Kidney glomerular epithelial cell (primary cell): ENCODE results near the gene EXOC2.

ENCODE experiments used
- DNase-seq: peaks from one replicate; lab custom pipeline; 2025; lab: John Stamatoyannopoulos, UW

Gene EXOC2

DNA sequence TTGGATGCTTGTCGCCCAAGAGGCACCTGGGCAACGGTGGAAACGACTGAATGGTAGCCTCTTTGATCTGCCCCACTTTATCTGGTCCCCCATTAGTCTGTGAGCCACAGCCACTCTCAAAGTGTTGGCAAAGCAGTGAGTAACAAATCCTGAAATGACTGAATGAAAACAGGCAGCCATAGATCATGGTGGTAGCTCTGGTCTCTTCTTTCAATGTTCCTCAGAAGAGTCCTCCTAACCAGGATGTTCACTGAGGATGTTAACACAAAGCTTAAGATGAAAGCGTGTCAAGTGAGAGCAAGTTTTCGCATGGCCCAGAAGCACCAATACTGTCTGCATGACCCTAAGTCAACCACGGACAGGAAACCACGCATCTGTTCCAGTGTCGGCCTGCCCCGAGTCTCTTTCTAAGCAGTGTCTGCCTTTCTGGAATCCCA is 194.1 kb downstream of the EXOC2 start:
- DNase-seq, result no peak

GRCh38 chr6:497258-497657 is 195.7 kb downstream of the EXOC2 start:
- no peak for DNase-seq

DNA sequence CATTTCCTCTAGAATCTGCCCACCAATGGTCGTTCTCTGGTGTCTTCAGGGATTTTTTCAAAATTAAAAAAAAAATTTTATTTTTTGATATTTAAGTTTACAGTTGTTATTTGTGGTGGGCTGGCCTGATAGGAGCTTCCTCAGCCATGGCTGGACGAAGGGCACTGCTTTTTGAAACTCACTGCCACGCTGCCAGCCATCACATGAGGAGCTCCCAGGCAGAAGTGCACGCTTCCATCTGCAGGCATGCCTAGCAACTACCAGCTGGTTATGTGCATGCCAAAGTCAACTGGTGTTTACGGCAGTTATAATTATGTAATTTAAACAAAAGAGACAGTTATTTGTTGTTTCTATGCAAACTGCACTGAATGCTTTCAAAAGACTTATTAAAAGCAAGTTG is 196.3 kb downstream of the EXOC2 start:
- DNase-seq, result no peak

- no peak for DNase-seq
Observed at GRCh38 chr6:494394-494793, 198.5 kb downstream of the EXOC2 start.

DNA sequence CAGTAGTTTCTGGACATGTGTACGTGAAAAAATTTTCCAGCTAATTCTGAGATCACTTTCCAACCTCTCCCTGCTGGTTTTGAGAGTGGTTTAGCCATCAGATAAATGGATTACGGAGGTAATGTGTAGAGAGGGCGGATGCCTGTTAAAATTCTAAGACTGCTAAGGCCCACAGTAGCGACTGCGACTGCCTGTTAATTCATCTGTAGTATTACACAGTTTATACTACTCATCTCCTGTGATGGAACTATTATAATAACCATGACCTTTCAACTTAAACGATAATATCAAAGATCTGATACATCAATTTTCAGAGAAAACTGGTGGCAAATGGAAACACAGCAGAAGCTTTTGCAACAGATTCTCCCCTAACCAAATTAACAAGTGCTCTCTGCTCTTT is 199.1 kb downstream of the EXOC2 start:
- DNase-seq, result no peak

GRCh38 chr6:492816-493414 is 200.0 kb downstream of the EXOC2 start:
- DNase-seq, result no peak

DNA sequence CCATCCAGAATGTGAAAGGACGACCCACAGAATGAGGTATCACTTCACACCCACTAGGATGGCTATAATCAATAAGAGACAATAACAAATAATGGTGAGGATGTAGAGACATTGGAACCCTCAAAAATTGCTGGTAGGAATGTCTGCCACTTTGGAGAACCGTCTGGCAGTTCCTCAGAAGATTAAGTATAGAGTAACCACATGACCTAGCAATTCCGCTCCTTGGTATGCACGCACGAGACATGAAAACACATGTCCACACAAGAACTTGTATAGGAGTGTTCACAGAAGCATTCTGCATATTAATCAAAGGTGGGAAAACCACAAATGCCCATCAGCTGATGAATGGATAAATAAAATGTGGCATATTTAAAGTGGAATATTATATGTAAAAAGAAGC is 200.8 kb downstream of the EXOC2 start:
- DNase-seq, result no peak

DNA sequence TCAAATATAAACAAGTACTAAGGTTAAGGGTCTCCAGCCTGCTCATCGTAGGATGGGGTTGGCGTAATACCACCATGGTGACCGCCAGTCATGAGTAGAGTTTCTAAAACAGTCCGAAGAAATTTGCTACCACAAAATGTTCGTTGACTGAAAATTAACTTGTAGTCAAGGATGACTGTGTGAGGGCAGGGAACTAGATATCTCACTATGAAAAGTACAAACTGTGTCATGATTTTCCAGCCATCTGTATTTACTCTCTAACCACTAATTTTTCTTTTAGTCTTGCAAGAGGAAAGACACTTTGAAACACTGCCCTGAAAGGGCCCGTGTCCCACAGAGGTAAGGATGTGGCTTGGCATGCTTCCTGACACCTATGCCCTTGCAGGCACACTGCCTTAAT is 201.7 kb downstream of the EXOC2 start:
- DNase-seq, result no peak

- DNase-seq, result no peak
Observed at GRCh38 chr6:490251-491037, 202.5 kb downstream of the EXOC2 start.

- no peak for DNase-seq
Observed at GRCh38 chr6:489762-490161, 203.2 kb downstream of the EXOC2 start.

DNA sequence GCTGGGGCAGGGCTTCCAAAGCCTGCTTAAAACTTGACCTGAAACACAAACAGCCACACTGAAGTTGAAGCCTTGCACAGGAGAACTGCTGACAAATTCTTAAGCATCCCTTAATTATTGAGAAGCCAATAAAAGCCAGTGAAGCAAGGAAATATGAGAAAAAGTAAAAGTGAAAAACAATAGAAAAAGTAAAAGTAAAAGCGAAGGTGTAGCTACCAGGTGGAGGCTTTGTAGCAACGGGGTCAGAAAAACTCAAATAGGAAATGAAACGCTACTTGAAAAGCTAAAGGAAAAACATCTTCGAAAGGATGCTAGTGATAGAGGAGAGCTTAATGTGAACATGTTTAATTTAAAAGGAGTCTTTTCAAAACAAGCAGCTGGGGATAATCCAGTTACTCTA is 203.9 kb downstream of the EXOC2 start:
- DNase-seq, result no peak

GRCh38 chr6:487956-488355 is 205.0 kb downstream of the EXOC2 start:
- no peak for DNase-seq

GRCh38 chr6:485655-486170 is 207.2 kb downstream of the EXOC2 start:
- no peak for DNase-seq

GRCh38 chr6:484746-485145 is 208.2 kb downstream of the EXOC2 start:
- no peak for DNase-seq

GRCh38 chr6:484086-484745 is 208.7 kb downstream of the EXOC2 start:
- no peak for DNase-seq

GRCh38 chr6:475314-475713 is 217.6 kb downstream of the EXOC2 start:
- no peak for DNase-seq

- peak; percentile 2 for DNase-seq
Observed at GRCh38 chr6:474453-475185, 218.3 kb downstream of the EXOC2 start.

DNA sequence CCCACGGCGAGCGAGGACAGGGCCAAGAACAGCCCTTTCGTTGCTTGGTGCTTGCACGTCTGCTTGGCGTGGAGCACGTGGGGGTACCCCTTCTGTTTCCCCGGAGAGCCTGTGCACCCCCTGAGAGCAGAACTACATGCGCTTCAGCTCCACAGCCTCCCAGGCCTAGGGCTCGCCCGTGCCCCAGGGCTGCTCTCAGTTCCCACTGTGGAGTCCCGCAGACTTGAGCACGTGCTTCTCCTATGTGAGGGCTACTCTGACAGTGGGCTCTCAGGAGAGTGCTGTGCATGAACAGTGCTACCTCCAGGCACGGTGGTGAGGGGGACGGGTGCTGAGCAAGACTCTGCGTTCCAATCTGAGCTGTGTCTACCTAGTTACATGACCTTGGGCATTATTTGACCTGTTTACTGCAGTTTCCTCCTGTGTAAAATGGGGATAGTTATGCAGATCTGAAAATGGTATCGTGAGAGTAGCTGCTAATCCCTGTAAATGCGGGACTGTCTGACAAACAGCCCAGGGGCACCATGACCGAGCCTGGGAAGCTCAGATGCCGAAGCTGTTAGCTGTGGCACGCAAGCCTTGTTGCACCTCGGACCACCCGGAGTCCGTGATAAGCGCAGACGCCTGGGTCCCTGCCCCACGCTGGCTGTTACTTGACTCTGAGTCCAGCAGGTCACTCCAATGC is 219.0 kb downstream of the EXOC2 start:
- DNase-seq, result no peak

GRCh38 chr6:473356-473755 is 219.6 kb downstream of the EXOC2 start:
- DNase-seq, result no peak

DNA sequence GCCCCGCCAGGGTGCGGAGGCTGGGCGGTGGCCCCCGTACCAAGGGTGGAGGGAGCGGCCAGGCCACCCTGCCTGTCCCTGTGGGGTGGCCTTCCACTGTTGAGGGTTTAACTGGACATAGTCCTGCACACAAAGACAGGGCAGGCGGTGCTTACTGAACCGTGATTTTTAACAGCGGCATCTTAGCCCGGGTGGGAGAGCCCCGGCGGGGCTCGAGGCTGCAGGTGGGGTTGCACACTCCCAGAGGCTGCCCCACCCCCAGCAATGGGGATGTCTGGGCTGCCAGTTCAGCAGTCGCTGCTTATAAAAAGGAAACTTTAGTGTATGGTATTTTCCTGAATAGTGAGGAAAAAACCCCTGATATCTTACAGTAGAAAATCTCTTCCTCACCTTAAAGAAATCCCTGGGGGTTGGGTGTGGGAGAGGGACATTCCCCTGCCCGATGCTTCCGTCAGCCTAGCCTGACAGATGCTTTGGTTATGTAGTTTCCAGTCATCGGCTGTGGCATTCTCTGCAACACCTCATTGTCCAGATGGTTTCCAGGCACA is 222.0 kb downstream of the EXOC2 start:
- no peak for DNase-seq
